K562 (cell line): ENCODE data around the gene THEMIS. TPM values are rescaled to one million over a fixed set of nuclear protein-coding genes. Genes with fewer than 3 reads are reported as not detected.

ENCODE experiments used
- ATAC-seq: fragments of 200-7000 bp; cut with Tn5 transposase; 3 replicates; pipeline ENCODE4 v1.9.1; 2020; ENCODE audit warnings: moderate library complexity
- BruUV-seq: library from RNA; stranded (reverse); fragments of 400-500 nt; replicated peaks from 2 replicates; lab custom pipeline; 2021; lab: Mats Ljungman, UMichigan
- CTCF ChIA-PET: fragments of 300-600 bp; formaldehyde crosslinking; extraction: SDS; loops from one replicate; lab custom pipeline; 2021; ENCODE audit warnings: low intra/inter-chr PET ratio; lab: Yijun Ruan, JAX
- POLR2A ChIA-PET: fragments of 300-600, 350-650 bp; sonication (Branson Sonifier 250); formaldehyde crosslinking; extraction: SDS; loops from one replicate; lab custom pipeline; 2021; ENCODE audit warnings: antibody characterized with exemption, inconsistent platforms; lab: Yijun Ruan, JAX
- DNase-seq, 4 experiments: peaks; one replicate each; pipeline versions ENCODE4 v3.0.0 to v3.0.0-alpha.2; 2011 to 2018; ENCODE audit warnings: low spot score in 3 of 4, mixed read lengths in 3 of 4; ENCODE audit errors: extremely low read depth in 1 of 4
- FAIRE-seq: peaks from 2 replicates; lab custom pipeline; 2011; peaks lifted over from hg19 to GRCh38; lab: Jason Lieb, UNC
- H2AFZ ChIP-seq: 2 replicates; pipeline ENCODE4 v1.6.0; 2011; ENCODE audit warnings: low read depth, low read length, control low read depth, inconsistent platforms
- H3K27ac ChIP-seq: fragments of 200-600 bp; 3 replicates; pipeline ENCODE4 v1.8.0; 2011; ENCODE audit warnings: low read depth, mild to moderate bottlenecking, control low read depth, inconsistent platforms, low read length, moderate library complexity, mixed read lengths; ENCODE audit errors: extremely low read depth
- H3K27me3 ChIP-seq, 2 experiments: fragments of 300-600 bp in 1 of 2; 2 replicates in 1 of 2; 3 replicates in 1 of 2; pipeline versions ENCODE4 v1.6.0 to v1.8.0; 2011; ENCODE audit warnings: inconsistent platforms in 2 of 2, low read length in 2 of 2, mild to moderate bottlenecking in 1 of 2, mixed read lengths in 1 of 2, moderate library complexity in 1 of 2; ENCODE audit not compliant: control insufficient read depth in 2 of 2, insufficient read depth in 2 of 2
- H3K36me3 ChIP-seq: fragments of 300-600 bp; 3 replicates; pipeline ENCODE4 v1.8.0; 2011; ENCODE audit warnings: mild to moderate bottlenecking, low read length, inconsistent platforms; ENCODE audit not compliant: control insufficient read depth, insufficient read depth
- H3K4me1 ChIP-seq, 2 experiments: fragments of 200-600 bp in 1 of 2; replicated peaks in 1 of 2; 2 replicates in 1 of 2; 3 replicates in 1 of 2; pipeline versions ENCODE4 v1.5.1 to v1.8.0; 2011; ENCODE audit warnings: inconsistent platforms in 2 of 2, low read length in 2 of 2, mild to moderate bottlenecking in 1 of 2, mixed read lengths in 1 of 2, moderate library complexity in 1 of 2; ENCODE audit not compliant: control insufficient read depth in 2 of 2, insufficient read depth in 2 of 2
- H3K4me2 ChIP-seq: 2 replicates; pipeline ENCODE4 v1.6.1; 2011; ENCODE audit warnings: low read length, control low read depth, inconsistent platforms, mixed read lengths; ENCODE audit not compliant: insufficient read depth
- H3K4me3 ChIP-seq: fragments of 200-600 bp; sonication (generic), shearing (Covaris generic); 2 replicates; pipeline ENCODE4 v1.5.1; 2016; ENCODE audit warnings: control low read depth, inconsistent platforms
- H3K79me2 ChIP-seq: fragments of 200-600 bp; 3 replicates; pipeline ENCODE4 v1.8.0; 2011; ENCODE audit warnings: low read length, inconsistent platforms; ENCODE audit not compliant: control insufficient read depth, insufficient read depth
- H3K9ac ChIP-seq, 2 experiments: 2 replicates each; pipeline versions ENCODE4 v1.6.0 to v1.6.1; 2011; ENCODE audit warnings: low read depth in 2 of 2, low read length in 2 of 2, control low read depth in 1 of 2, inconsistent platforms in 1 of 2, mild to moderate bottlenecking in 1 of 2, mixed read lengths in 1 of 2; ENCODE audit not compliant: insufficient read depth in 1 of 2
- H3K9me1 ChIP-seq: one replicate; pipeline ENCODE4 v1.6.0; 2011; ENCODE audit warnings: inconsistent platforms, mild to moderate bottlenecking, low read length, moderate library complexity; ENCODE audit not compliant: control insufficient read depth, insufficient read depth
- H3K9me3 ChIP-seq: replicated peaks from 2 replicates; pipeline ENCODE4 v1.5.1; 2011; ENCODE audit warnings: low read depth, low read length, inconsistent platforms; ENCODE audit not compliant: control insufficient read depth, insufficient read depth
- H4K20me1 ChIP-seq: replicated peaks from 2 replicates; pipeline ENCODE4 v1.6.1; 2011; ENCODE audit warnings: low read length, inconsistent platforms, mixed read lengths; ENCODE audit not compliant: control insufficient read depth, insufficient read depth
- POLR2B ChIP-seq: fragments of 450-650 bp; IDR thresholded peaks from 2 replicates; pipeline ENCODE4 v1.6.1; 2018; ENCODE audit warnings: low read depth; ENCODE audit not compliant: partially characterized antibody
- SMARCB1 ChIP-seq: IDR thresholded peaks from 2 replicates; pipeline ENCODE4 v1.6.1; 2011; ENCODE audit warnings: improper control_type of control experiment, low read depth; ENCODE audit not compliant: insufficient read length
- TAL1 ChIP-seq: fragments of 450-650 bp; IDR thresholded peaks from 2 replicates; pipeline ENCODE4 v1.6.1; 2016; ENCODE audit warnings: mild to moderate bottlenecking
- XRCC4 ChIP-seq: IDR thresholded peaks from one replicate; pipeline ENCODE4 v1.6.1; 2011; ENCODE audit not compliant: insufficient read depth, insufficient read length; ENCODE audit errors: extremely low read depth
- ZNF431 ChIP-seq: sonication (generic); formaldehyde crosslinking; IDR thresholded peaks from 2 replicates; pipeline ENCODE4 v1.8.0; 2022; ENCODE audit warnings: mild to moderate bottlenecking, missing genetic modification reagents
- WGBS: fragments of 100-300 bp; shearing (Covaris generic); methylation state at CpG from one replicate; pipeline ENCODE4 v1.1.6; 2016; ENCODE audit warnings: low coverage, mixed read lengths; ENCODE audit not compliant: insufficient coverage; ENCODE audit errors: missing lambda C conversion rate; 5-methylcytosine and 5-hydroxymethylcytosine counted together
- in situ Hi-C: fragments of 300-500 bp; cut with MboI; formaldehyde crosslinking; loops from 4 replicates; pipeline ENCODE4 v1.15.0; 2018; ENCODE audit warnings: inconsistent platforms, mixed read lengths
- intact Hi-C: fragments of 100-400 bp; cut with micrococcal nuclease; formaldehyde crosslinking; loops from 2 replicates; pipeline ENCODE4 v1.14.2; 2022
- polyA plus RNA-seq, 8 experiments: library from polyadenylated mRNA; depleted of rRNA in 4 of 8; stranded (reverse) in 5 of 8; unstranded in 3 of 8; fragments of >200 nt; fragmentation: Nextera tagmentation in 2 of 8; fragmentation: Illumina TruSeq in 1 of 8; extraction: Ambion mirVana in 2 of 8; extraction: Trizol in 1 of 8; gene quantifications; 2 replicates each; pipeline versions ENCODE4 v1.2.1 to v1.2.3, GENCODE V29; 2011 to 2014; ENCODE audit warnings: inconsistent platforms in 1 of 8, missing spikeins in 1 of 8
- total RNA-seq, 7 experiments: library from RNA; depleted of rRNA in 6 of 7; stranded (reverse); fragments of >200 nt in 6 of 7; fragmentation: Illumina TruSeq in 2 of 7; extraction: Trizol in 2 of 7; gene quantifications; 2 replicates each; pipeline versions ENCODE4 v1.2.1 to v1.2.3, GENCODE V29; 2011 to 2021; ENCODE audit warnings: low replicate concordance in 1 of 7
- TF ChIP-seq, protein P1 (sequence below): fragments of 450-650 bp; IDR thresholded peaks from 2 replicates; pipeline ENCODE4 v1.6.1; 2016; ENCODE audit warnings: low read depth

The THEMIS gene
- total and polyA plus RNA-seq, 9 of the 15 experiments (the other 6 are each of a cell fraction or from before 2014, with no cell fraction given) = 0.09 TPM; not detected in 8

DNA sequence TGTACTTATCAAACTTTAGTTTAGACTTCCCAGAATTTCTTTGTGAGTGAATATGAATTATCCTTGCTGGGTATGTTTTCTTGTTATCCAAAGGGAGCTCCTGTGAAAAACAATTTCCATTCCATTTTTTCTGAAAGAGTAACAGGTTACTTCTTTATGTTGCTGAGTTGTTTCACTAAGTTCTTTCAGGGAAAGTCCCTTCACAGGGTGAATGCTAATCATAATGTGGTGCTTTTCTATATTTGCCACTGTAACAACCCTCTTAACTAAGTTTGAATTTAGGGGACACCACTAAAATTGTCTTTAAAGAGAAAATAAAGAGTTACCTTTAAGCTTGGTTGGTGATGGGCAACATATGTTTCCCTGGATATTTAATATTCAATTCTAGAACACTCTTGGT lies 79.4 kb downstream of the THEMIS start (continued):
- TF ChIP-seq, protein P1, sequence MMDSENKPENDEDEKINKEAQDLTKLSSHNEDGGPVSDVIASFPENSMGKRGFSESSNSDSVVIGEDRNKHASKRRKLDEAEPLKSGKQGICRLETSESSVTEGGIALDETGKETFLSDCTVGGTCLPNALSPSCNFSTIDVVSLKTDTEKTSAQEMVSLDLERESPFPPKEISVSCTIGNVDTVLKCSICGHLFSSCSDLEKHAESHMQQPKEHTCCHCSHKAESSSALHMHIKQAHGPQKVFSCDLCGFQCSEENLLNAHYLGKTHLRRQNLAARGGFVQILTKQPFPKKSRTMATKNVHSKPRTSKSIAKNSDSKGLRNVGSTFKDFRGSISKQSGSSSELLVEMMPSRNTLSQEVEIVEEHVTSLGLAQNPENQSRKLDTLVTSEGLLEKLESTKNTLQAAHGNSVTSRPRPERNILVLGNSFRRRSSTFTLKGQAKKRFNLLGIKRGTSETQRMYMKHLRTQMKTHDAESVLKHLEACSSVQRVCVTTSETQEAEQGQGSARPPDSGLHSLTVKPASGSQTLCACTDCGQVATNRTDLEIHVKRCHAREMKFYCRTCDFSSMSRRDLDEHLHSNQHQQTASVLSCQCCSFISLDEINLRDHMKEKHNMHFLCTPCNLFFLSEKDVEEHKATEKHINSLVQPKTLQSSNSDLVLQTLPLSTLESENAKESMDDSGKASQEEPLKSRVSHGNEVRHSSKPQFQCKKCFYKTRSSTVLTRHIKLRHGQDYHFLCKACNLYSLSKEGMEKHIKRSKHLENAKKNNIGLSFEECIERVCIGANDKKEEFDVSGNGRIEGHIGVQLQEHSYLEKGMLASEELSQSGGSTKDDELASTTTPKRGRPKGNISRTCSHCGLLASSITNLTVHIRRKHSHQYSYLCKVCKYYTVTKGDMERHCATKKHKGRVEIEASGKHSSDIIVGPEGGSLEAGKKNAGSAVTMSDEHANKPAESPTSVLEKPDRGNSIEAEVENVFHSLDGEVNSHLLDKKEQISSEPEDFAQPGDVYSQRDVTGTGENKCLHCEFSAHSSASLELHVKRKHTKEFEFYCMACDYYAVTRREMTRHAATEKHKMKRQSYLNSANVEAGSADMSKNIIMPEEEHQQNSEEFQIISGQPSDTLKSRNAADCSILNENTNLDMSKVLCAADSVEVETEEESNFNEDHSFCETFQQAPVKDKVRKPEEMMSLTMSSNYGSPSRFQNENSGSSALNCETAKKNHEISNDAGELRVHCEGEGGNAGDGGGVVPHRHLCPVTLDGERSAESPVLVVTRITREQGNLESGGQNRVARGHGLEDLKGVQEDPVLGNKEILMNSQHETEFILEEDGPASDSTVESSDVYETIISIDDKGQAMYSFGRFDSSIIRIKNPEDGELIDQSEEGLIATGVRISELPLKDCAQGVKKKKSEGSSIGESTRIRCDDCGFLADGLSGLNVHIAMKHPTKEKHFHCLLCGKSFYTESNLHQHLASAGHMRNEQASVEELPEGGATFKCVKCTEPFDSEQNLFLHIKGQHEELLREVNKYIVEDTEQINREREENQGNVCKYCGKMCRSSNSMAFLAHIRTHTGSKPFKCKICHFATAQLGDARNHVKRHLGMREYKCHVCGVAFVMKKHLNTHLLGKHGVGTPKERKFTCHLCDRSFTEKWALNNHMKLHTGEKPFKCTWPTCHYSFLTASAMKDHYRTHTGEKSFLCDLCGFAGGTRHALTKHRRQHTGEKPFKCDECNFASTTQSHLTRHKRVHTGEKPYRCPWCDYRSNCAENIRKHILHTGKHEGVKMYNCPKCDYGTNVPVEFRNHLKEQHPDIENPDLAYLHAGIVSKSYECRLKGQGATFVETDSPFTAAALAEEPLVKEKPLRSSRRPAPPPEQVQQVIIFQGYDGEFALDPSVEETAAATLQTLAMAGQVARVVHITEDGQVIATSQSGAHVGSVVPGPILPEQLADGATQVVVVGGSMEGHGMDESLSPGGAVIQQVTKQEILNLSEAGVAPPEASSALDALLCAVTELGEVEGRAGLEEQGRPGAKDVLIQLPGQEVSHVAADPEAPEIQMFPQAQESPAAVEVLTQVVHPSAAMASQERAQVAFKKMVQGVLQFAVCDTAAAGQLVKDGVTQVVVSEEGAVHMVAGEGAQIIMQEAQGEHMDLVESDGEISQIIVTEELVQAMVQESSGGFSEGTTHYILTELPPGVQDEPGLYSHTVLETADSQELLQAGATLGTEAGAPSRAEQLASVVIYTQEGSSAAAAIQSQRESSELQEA = no peak

DNA sequence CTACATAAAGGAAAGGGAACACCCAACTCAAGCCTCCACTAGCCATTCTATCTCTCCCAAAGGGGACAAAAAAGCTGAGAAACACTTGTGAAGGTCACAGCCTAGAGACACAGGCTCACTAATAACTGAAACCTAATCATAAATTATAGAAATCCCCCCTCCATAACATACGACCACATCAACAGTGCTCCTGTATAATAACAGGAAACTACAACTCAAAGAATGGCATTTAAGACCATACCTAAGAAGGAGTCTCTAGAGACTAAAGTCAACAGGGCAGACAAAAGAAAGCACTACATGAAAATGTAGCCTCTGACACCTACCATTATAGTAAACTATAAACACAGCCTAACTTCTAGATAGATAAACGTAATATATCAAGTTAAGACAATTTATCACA lies 82.7 kb downstream of the THEMIS start:
- WGBS = 0% methylated on average over 2 of the region's 2 CpGs
- no peak for ATAC-seq

More for the DNA sequence above, 82.7 kb downstream of the THEMIS start:
- H3K36me3 ChIP-seq = no peaks in the 10 kb centered on the region
- H3K9ac ChIP-seq = no peak overlapping the region
- H3K4me2 ChIP-seq = no peak overlapping the region
- DNase-seq = no peak
- FAIRE-seq = no peak
- in situ Hi-C loops = no loop called here
- H3K4me3 ChIP-seq = no peak overlapping the region
- H3K27me3 ChIP-seq = no peaks in the 10 kb centered on the region
- ChIA-PET POLR2A (no interaction called here), CTCF (no interaction called here)
- no peaks in the 10 kb centered on the region for H4K20me1 ChIP-seq
- H3K9me1 ChIP-seq = no peaks in the 10 kb centered on the region
- no peak for TF ChIP-seq SMARCB1
- TF ChIP-seq POLR2B = no peak
- no peak for TF ChIP-seq XRCC4
- no peak for TF ChIP-seq ZNF431
- TF ChIP-seq TAL1 = no peak
- H3K9me3 ChIP-seq = no peaks in the 10 kb centered on the region
- BruUV-seq = no TSS peak
- intact Hi-C loops = no loop called here
- no peak overlapping the region for H3K27ac ChIP-seq
- H2AFZ ChIP-seq = no peak overlapping the region
- no peaks in the 10 kb centered on the region for H3K79me2 ChIP-seq
- no peaks in the 10 kb centered on the region for H3K4me1 ChIP-seq
